Urinary bladder (tissue), 4 donors: ENCODE results near the gene TMEM245. TPM values are rescaled to one million over a fixed set of nuclear protein-coding genes. Genes with fewer than 3 reads are reported as not detected.
"Not testable (repeated sequence)": the region's sequence is repeated elsewhere in the genome, so short reads cannot be mapped to it uniquely, and the experiment has no call there.

Experiments
- DNase-seq: peaks from one replicate; pipeline ENCODE4 v3.0.0-alpha.2; 2015; ENCODE audit errors: extremely low spot score
- H3K27ac ChIP-seq: one replicate; pipeline ENCODE4 v1.5.1; 2013; ENCODE audit warnings: low read depth, mild to moderate bottlenecking, moderate library complexity
- H3K36me3 ChIP-seq: one replicate; pipeline ENCODE4 v1.6.1; 2013; ENCODE audit warnings: mild to moderate bottlenecking, moderate library complexity; ENCODE audit not compliant: insufficient read depth
- H3K4me1 ChIP-seq: one replicate; pipeline ENCODE4 v1.6.1; 2013; ENCODE audit warnings: mild to moderate bottlenecking, moderate library complexity; ENCODE audit not compliant: insufficient read depth
- H3K4me3 ChIP-seq: one replicate; pipeline ENCODE4 v1.5.1; 2013; ENCODE audit warnings: low read depth, low read length
- WGBS: extraction: QIAGEN DNeasy Blood & Tissue Kit; methylation state at CpG from one replicate; pipeline ENCODE4 v1.1.7; 2013; 5-methylcytosine and 5-hydroxymethylcytosine counted together
- polyA plus RNA-seq: library from polyadenylated mRNA; stranded (reverse); fragments of 200-250 nt; gene quantifications from one replicate; pipeline ENCODE4 v1.2.3, GENCODE V29; 2013
- total RNA-seq: library from RNA; depleted of rRNA; stranded (reverse); fragments of >200 nt; gene quantifications from one replicate; pipeline ENCODE4 v1.2.3, GENCODE V29; 2014
- donor health status: healthy with polysubstance abuse.
- donor health status: healthy.

Gene TMEM245
- total and polyA plus RNA-seq, 2 donors, result 41.3 to 87.6 TPM

- no peak overlapping the region for H3K27ac ChIP-seq
- WGBS, result 93% methylated on average over 4 of the region's 4 CpGs
- H3K36me3 ChIP-seq, result no peaks in the 10 kb centered on the region
- H3K4me3 ChIP-seq, result no peak overlapping the region
- H3K4me1 ChIP-seq, result no peaks in the 10 kb centered on the region
- no peak for DNase-seq
Measured at GRCh38 chr9:109149722-109150121, 30.0 kb upstream of the TMEM245 start.

- H3K4me3 ChIP-seq, result no peak overlapping the region
- no peaks in the 10 kb centered on the region for H3K4me1 ChIP-seq
- no peak for DNase-seq
- H3K27ac ChIP-seq, result no peak overlapping the region
- WGBS, result 82% methylated on average over 5 of the region's 5 CpGs
- no peaks in the 10 kb centered on the region for H3K36me3 ChIP-seq
Measured at GRCh38 chr9:109149089-109149488, 29.3 kb upstream of the TMEM245 start.

- H3K36me3 ChIP-seq, result no peaks in the 10 kb centered on the region
- no peak for DNase-seq
- H3K4me1 ChIP-seq, result no peaks in the 10 kb centered on the region
- WGBS, result 89% methylated on average over 6 of the region's 6 CpGs
- no peak overlapping the region for H3K27ac ChIP-seq
- no peak overlapping the region for H3K4me3 ChIP-seq
Measured at GRCh38 chr9:109145051-109145450, 25.3 kb upstream of the TMEM245 start.

GRCh38 chr9:109143881-109144562 lies 24.3 kb upstream of the TMEM245 start:
- Histone ChIP-seq H3K27ac (no peak overlapping the region), H3K36me3 (no peaks in the 10 kb centered on the region), H3K4me1 (no peaks in the 10 kb centered on the region), H3K4me3 (no peak overlapping the region)
- DNase-seq, result no peak
- 77% methylated on average over 5 of the region's 5 CpGs for WGBS

- H3K27ac ChIP-seq, result no peak overlapping the region
- no peak overlapping the region for H3K4me3 ChIP-seq
- WGBS, result 93% methylated on average over 5 of the region's 5 CpGs
- DNase-seq, result no peak
- no peaks in the 10 kb centered on the region for H3K36me3 ChIP-seq
- no peaks in the 10 kb centered on the region for H3K4me1 ChIP-seq
Measured at GRCh38 chr9:109141375-109141774, 21.6 kb upstream of the TMEM245 start.

GRCh38 chr9:109139851-109140250 lies 20.1 kb upstream of the TMEM245 start:
- no peak overlapping the region for H3K4me3 ChIP-seq
- 95% methylated on average over 1 of the region's 1 CpG for WGBS
- H3K4me1 ChIP-seq, result no peaks in the 10 kb centered on the region
- H3K36me3 ChIP-seq, result no peaks in the 10 kb centered on the region
- no peak overlapping the region for H3K27ac ChIP-seq
- DNase-seq, result no peak

- no peak for DNase-seq
- no peaks in the 10 kb centered on the region for H3K36me3 ChIP-seq
- H3K4me3 ChIP-seq, result no peak overlapping the region
- no peak overlapping the region for H3K27ac ChIP-seq
- WGBS, result 94% methylated on average over 2 of the region's 2 CpGs
- no peaks in the 10 kb centered on the region for H3K4me1 ChIP-seq
Measured at GRCh38 chr9:109138421-109138820, 18.7 kb upstream of the TMEM245 start.

- H3K4me3 ChIP-seq, result no peak overlapping the region
- WGBS, result 71% methylated on average over 1 of the region's 1 CpG
- H3K4me1 ChIP-seq, result no peaks in the 10 kb centered on the region
- H3K27ac ChIP-seq, result no peak overlapping the region
- no peak for DNase-seq
- H3K36me3 ChIP-seq, result no peaks in the 10 kb centered on the region
Measured at GRCh38 chr9:109134167-109134578, 14.4 kb upstream of the TMEM245 start.

- DNase-seq, result no peak
- no peaks in the 10 kb centered on the region for H3K36me3 ChIP-seq
- no peak overlapping the region for H3K27ac ChIP-seq
- no peaks in the 10 kb centered on the region for H3K4me1 ChIP-seq
- H3K4me3 ChIP-seq, result no peak overlapping the region
- WGBS, result 91% methylated on average over 2 of the region's 2 CpGs
Measured at GRCh38 chr9:109133533-109133932, 13.8 kb upstream of the TMEM245 start.

GRCh38 chr9:109132567-109133021 lies 12.8 kb upstream of the TMEM245 start:
- WGBS, result 44% methylated on average over 2 of the region's 2 CpGs
- Histone ChIP-seq H3K27ac (no peak overlapping the region), H3K36me3 (no peaks in the 10 kb centered on the region), H3K4me3 (no peak overlapping the region), H3K4me1 (no peaks in the 10 kb centered on the region)
- DNase-seq, result no peak

GRCh38 chr9:109129470-109130197 lies 9.9 kb upstream of the TMEM245 start:
- no peak overlapping the region for H3K27ac ChIP-seq
- H3K4me1 ChIP-seq, result no peaks in the 10 kb centered on the region
- 72% methylated on average over 6 of the region's 6 CpGs for WGBS
- no peak for DNase-seq
- H3K36me3 ChIP-seq, result no peaks in the 10 kb centered on the region
- no peak overlapping the region for H3K4me3 ChIP-seq

- DNase-seq, H3K4me1 ChIP-seq, H3K36me3 ChIP-seq, H3K4me3 ChIP-seq, H3K27ac ChIP-seq: not testable (repeated sequence)
- WGBS, result 73% methylated on average over 4 of the region's 4 CpGs
Measured at GRCh38 chr9:109126671-109127070, 6.9 kb upstream of the TMEM245 start.

- 62% methylated on average over 2 of the region's 2 CpGs for WGBS
- Histone ChIP-seq H3K4me3 (no peak overlapping the region), H3K27ac (no peak overlapping the region), H3K36me3 (no peaks in the 10 kb centered on the region), H3K4me1 (no peaks in the 10 kb centered on the region)
- no peak for DNase-seq
Measured at GRCh38 chr9:109124121-109124520, 4.4 kb upstream of the TMEM245 start.
